OCI-LY7 (cell line): ENCODE measurements around the gene CHST11.

Experiments used
- CTCF ChIP-seq: fragments of 200-600 bp; sonication (generic); conservative IDR thresholded peaks from 2 replicates; pipeline ENCODE4 v1.5.1; 2014; ENCODE audit warnings: mild to moderate bottlenecking, antibody characterized with exemption, low read length, moderate library complexity, mixed read lengths
- EZH2phosphoT487 ChIP-seq: fragments of 200-600 bp; sonication (generic); IDR thresholded peaks from 2 replicates; pipeline ENCODE4 v1.6.1; 2018; ENCODE audit warnings: low read depth, borderline replicate concordance, mild to moderate bottlenecking, mixed run types, antibody characterized with exemption, low read length, moderate library complexity, mixed read lengths

- TF ChIP-seq CTCF (no peak), EZH2phosphoT487 (no peak)
Observed at GRCh38 chr12:104532636-104533035, 75.9 kb downstream of the CHST11 start.
